ENCODE results near the gene KLRK1.
"Not testable (repeated sequence)": the region's sequence is repeated elsewhere in the genome, so short reads cannot be mapped to it uniquely, and the experiment has no call there.

Gene KLRK1

DNA sequence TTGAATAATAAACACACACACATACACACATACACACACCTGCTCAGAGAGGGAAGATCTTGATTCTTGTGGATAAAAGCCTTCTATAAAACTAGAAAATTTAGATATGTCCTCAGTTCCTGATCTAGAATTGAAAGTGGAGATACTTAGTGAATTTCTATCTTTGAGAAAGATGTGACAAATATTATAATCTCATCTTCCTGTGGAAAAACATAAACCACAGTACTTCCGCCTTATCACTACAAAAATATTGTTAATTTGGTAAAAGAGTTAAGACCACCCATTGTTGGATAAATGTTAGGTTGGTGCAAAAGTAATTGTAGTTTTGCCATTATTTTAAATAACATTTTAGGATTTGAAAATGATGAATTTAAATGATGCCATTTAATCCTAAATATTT, at the start of gene KLRK1:
Gene KLRK1, minus strand, starts transcription at position 138 of the 400 bp plus-strand sequence. CDS start 1,231 bp downstream, outside the sequence.
- no peak within 1 kb of the TSS for H3K4me3 ChIP-seq (ENCODE audit: low read length)
- H3K9ac ChIP-seq (ENCODE audit: low read length): no peak within 1 kb of the TSS
- no peaks in the 10 kb centered on the region for H3K27me3 ChIP-seq (ENCODE audit: control insufficient read depth, insufficient read depth, low read length)
- no peaks in the 10 kb centered on the region for H3K36me3 ChIP-seq (ENCODE audit: control insufficient read depth, insufficient read depth, low read length)
- no peaks in the 10 kb centered on the region for H3K9me3 ChIP-seq (ENCODE audit: control insufficient read depth, low read length)
- no peaks in the 10 kb centered on the region for H3K4me1 ChIP-seq (ENCODE audit: control insufficient read depth, insufficient read depth, low read length)

- H3K9ac ChIP-seq (ENCODE audit: low read length); H3K36me3 ChIP-seq (ENCODE audit: control insufficient read depth, insufficient read depth, low read length); H3K4me3 ChIP-seq (ENCODE audit: low read length); H3K27me3 ChIP-seq (ENCODE audit: control insufficient read depth, insufficient read depth, low read length); H3K9me3 ChIP-seq (ENCODE audit: control insufficient read depth, low read length); H3K4me1 ChIP-seq (ENCODE audit: control insufficient read depth, insufficient read depth, low read length): not testable (repeated sequence)
Observed at GRCh38 chr12:10437601-10438000, 47.8 kb upstream of the KLRK1 start.

- H3K4me3 ChIP-seq (ENCODE audit: low read length); H3K36me3 ChIP-seq (ENCODE audit: control insufficient read depth, insufficient read depth, low read length); H3K9ac ChIP-seq (ENCODE audit: low read length); H3K4me1 ChIP-seq (ENCODE audit: control insufficient read depth, insufficient read depth, low read length); H3K9me3 ChIP-seq (ENCODE audit: control insufficient read depth, low read length); H3K27me3 ChIP-seq (ENCODE audit: control insufficient read depth, insufficient read depth, low read length): not testable (repeated sequence)
Observed at GRCh38 chr12:10435816-10436215, 46.0 kb upstream of the KLRK1 start, which contains the start of gene KLRC2. TSS of gene KLRC2 (minus strand) at chr12:10436010. CDS start at chr12:10435986, 24 bp downstream.

DNA sequence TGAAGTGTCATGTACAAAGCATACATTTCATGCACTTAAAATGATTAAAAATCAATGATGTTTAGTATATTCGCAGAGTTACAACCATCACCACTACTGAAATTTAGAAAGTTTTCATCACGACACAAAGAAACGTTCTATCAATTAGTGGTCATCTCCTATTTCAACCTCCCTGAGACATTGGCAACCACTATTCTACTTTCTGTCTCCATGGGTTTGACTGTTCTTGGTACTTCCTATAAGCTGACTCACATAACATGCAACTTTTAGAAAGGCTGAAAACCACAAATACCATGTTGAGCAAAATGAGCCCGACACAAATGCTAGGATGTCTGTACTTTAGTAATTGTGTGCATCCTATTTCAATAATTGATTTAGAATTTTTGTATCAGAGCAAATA, 40.8 kb upstream of the KLRK1 start:
- H3K4me1 ChIP-seq (ENCODE audit: control insufficient read depth, insufficient read depth, low read length); H3K4me3 ChIP-seq (ENCODE audit: low read length); H3K27me3 ChIP-seq (ENCODE audit: control insufficient read depth, insufficient read depth, low read length); H3K36me3 ChIP-seq (ENCODE audit: control insufficient read depth, insufficient read depth, low read length); H3K9ac ChIP-seq (ENCODE audit: low read length); H3K9me3 ChIP-seq (ENCODE audit: control insufficient read depth, low read length): not testable (repeated sequence)

DNA sequence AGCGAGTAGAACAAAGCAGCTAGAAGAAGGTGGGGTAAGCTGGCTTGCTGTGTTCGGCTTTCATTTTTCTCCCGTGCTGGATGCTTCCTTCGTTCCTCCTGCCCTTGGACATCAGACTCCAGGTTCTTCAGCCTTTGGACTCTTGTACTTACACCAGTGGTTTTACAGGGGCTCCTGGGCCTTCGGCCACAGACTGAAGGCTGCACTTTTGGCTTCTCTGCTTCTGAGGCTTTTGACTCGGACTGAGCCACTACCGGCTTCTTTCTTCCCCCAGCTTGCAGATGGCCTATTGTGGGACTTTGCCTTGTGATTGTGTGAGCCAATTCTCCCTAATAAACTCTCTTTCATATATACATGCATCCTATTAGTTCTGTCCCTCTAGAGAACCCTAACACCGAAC, 36.1 kb upstream of the KLRK1 start:
- H3K27me3 ChIP-seq (ENCODE audit: control insufficient read depth, insufficient read depth, low read length); H3K9me3 ChIP-seq (ENCODE audit: control insufficient read depth, low read length); H3K4me1 ChIP-seq (ENCODE audit: control insufficient read depth, insufficient read depth, low read length); H3K4me3 ChIP-seq (ENCODE audit: low read length); H3K36me3 ChIP-seq (ENCODE audit: control insufficient read depth, insufficient read depth, low read length); H3K9ac ChIP-seq (ENCODE audit: low read length): not testable (repeated sequence)

GRCh38 chr12:10424260-10424899, 34.5 kb upstream of the KLRK1 start:
- not testable (repeated sequence) for H3K36me3 ChIP-seq (ENCODE audit: control insufficient read depth, insufficient read depth, low read length); H3K9me3 ChIP-seq (ENCODE audit: control insufficient read depth, low read length); H3K4me1 ChIP-seq (ENCODE audit: control insufficient read depth, insufficient read depth, low read length); H3K4me3 ChIP-seq (ENCODE audit: low read length); H3K27me3 ChIP-seq (ENCODE audit: control insufficient read depth, insufficient read depth, low read length); H3K9ac ChIP-seq (ENCODE audit: low read length)

DNA sequence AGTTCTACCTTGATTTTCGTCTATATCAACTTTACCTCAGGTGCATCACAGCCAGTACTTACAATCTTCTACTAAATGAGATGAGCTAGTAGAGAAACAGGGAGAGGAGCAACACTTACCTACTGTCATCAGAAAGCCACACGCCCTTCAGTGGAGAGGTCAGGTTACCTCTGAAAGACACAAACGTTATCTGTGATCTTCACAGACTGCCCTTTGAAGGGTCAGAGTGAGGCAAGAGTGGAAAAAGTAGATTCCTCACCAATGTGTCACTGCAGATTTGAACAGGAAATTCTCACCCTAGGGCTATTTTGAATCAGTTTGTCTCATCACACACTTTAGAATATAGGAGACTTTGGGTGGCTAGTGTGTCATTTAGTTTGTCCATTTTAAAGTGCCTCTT, 32.3 kb upstream of the KLRK1 start:
- not testable (repeated sequence) for H3K36me3 ChIP-seq (ENCODE audit: control insufficient read depth, insufficient read depth, low read length); H3K27me3 ChIP-seq (ENCODE audit: control insufficient read depth, insufficient read depth, low read length); H3K9ac ChIP-seq (ENCODE audit: low read length); H3K9me3 ChIP-seq (ENCODE audit: control insufficient read depth, low read length); H3K4me3 ChIP-seq (ENCODE audit: low read length); H3K4me1 ChIP-seq (ENCODE audit: control insufficient read depth, insufficient read depth, low read length)

GRCh38 chr12:10420334-10420733, 30.5 kb upstream of the KLRK1 start, which contains the start of gene KLRC3:
TSS of gene KLRC3 (minus strand) at chr12:10420595. CDS start at chr12:10420550, 45 bp downstream.
- not testable (repeated sequence) for H3K27me3 ChIP-seq (ENCODE audit: control insufficient read depth, insufficient read depth, low read length); H3K4me1 ChIP-seq (ENCODE audit: control insufficient read depth, insufficient read depth, low read length); H3K4me3 ChIP-seq (ENCODE audit: low read length); H3K36me3 ChIP-seq (ENCODE audit: control insufficient read depth, insufficient read depth, low read length); H3K9ac ChIP-seq (ENCODE audit: low read length); H3K9me3 ChIP-seq (ENCODE audit: control insufficient read depth, low read length)

DNA sequence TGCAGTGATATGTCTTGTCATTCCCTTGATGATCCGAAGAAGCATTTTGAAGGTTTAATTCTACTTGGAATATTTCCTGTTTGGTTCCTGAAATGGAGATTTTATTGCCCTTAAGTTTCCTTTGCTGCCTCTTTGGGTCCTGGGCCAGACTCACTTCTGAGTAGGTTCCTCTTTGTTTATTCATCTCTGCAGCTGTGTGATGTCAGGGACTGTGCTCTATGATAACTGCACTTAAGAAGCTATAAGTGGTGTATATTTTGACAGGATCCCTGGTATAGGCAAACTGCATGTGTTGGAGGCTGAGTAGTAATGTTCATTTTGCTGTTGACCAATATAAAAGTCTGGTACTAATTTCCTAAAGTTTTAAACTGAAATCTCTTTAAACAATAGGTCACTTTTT, 19.6 kb upstream of the KLRK1 start, which contains the start of gene KLRC4:
Gene KLRC4, minus strand, starts transcription at position 366 of the 400 bp plus-strand sequence. Its CDS starts 182 bp downstream, at position 184.
- Histone ChIP-seq H3K36me3 (ENCODE audit: control insufficient read depth, insufficient read depth, low read length) (no peaks in the 10 kb centered on the region), H3K4me1 (ENCODE audit: control insufficient read depth, insufficient read depth, low read length) (no peaks in the 10 kb centered on the region), H3K9me3 (ENCODE audit: control insufficient read depth, low read length) (no peaks in the 10 kb centered on the region), H3K27me3 (ENCODE audit: control insufficient read depth, insufficient read depth, low read length) (no peaks in the 10 kb centered on the region), H3K4me3 (ENCODE audit: low read length) (no peak within 1 kb of the TSS), H3K9ac (ENCODE audit: low read length) (no peak within 1 kb of the TSS)

DNA sequence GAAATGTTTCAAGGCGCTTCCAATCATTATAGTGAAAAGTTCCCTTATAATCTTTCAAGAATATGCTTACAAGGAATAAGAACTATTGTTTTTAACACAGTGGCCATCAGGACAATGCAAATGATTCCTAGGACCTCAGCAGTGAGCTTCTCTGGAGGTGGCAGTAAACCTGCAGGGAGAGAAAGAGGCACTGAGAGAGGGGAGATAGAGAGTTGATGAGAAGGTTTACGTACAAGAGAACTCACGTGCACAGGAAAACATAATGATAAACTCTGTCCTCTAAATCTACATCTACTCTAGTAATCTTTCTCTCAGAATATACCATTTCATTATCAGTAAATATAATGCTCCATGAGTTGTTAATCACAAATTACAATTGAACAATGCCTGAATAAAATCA, 19.0 kb upstream of the KLRK1 start:
- no peaks in the 10 kb centered on the region for H3K4me1 ChIP-seq (ENCODE audit: control insufficient read depth, insufficient read depth, low read length)
- no peaks in the 10 kb centered on the region for H3K27me3 ChIP-seq (ENCODE audit: control insufficient read depth, insufficient read depth, low read length)
- no peaks in the 10 kb centered on the region for H3K36me3 ChIP-seq (ENCODE audit: control insufficient read depth, insufficient read depth, low read length)
- no peak overlapping the region for H3K9ac ChIP-seq (ENCODE audit: low read length)
- no peak overlapping the region for H3K4me3 ChIP-seq (ENCODE audit: low read length)
- H3K9me3 ChIP-seq (ENCODE audit: control insufficient read depth, low read length): no peaks in the 10 kb centered on the region

DNA sequence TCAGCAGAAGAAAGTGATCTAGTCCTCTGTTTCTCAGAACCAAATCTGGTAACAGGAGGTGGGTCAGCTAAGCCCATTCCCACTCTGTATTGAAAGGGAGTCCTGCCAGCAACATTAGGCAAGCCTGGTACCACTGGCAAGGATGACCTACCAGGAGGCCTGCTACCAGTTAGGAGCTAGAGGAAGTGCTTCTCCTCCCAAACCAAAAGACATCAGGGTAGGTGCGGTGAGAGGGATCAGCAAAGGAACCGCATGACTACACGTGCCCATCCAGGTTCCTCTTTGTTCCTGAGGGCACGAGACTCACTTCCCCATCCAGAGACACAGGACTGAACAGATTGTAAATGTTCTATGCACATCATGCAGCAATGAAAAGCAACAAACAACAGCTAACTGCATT, 16.9 kb upstream of the KLRK1 start:
- Histone ChIP-seq H3K27me3 (ENCODE audit: control insufficient read depth, insufficient read depth, low read length) (no peaks in the 10 kb centered on the region), H3K4me1 (ENCODE audit: control insufficient read depth, insufficient read depth, low read length) (no peaks in the 10 kb centered on the region), H3K9me3 (ENCODE audit: control insufficient read depth, low read length) (no peaks in the 10 kb centered on the region), H3K36me3 (ENCODE audit: control insufficient read depth, insufficient read depth, low read length) (no peaks in the 10 kb centered on the region), H3K4me3 (ENCODE audit: low read length) (no peak overlapping the region), H3K9ac (ENCODE audit: low read length) (no peak overlapping the region)

GRCh38 chr12:10405294-10405693, 15.5 kb upstream of the KLRK1 start:
- Histone ChIP-seq H3K27me3 (ENCODE audit: control insufficient read depth, insufficient read depth, low read length) (no peaks in the 10 kb centered on the region), H3K9me3 (ENCODE audit: control insufficient read depth, low read length) (no peaks in the 10 kb centered on the region), H3K36me3 (ENCODE audit: control insufficient read depth, insufficient read depth, low read length) (no peaks in the 10 kb centered on the region), H3K9ac (ENCODE audit: low read length) (no peak overlapping the region), H3K4me1 (ENCODE audit: control insufficient read depth, insufficient read depth, low read length) (no peaks in the 10 kb centered on the region), H3K4me3 (ENCODE audit: low read length) (no peak overlapping the region)

DNA sequence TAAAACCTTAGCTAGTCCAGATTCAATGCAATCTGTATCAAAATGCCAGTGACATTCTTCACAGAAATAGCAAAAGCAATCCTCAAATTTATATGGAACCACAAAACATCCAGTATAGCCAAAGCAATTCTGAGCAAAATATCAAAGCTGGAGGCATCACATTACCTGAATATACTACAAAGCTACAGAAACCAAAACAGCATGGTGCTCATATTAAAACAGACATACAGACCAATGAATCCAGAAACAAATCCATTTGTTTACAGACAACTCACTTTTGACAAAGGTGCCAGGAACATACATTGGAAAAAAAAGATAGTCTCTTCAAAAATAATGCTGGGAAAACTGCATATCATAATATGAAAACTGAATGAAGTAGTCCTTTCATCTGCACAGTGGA, 15.0 kb upstream of the KLRK1 start:
- Histone ChIP-seq H3K9ac (ENCODE audit: low read length) (no peak overlapping the region), H3K4me3 (ENCODE audit: low read length) (no peak overlapping the region), H3K9me3 (ENCODE audit: control insufficient read depth, low read length) (no peaks in the 10 kb centered on the region), H3K4me1 (ENCODE audit: control insufficient read depth, insufficient read depth, low read length) (no peaks in the 10 kb centered on the region), H3K27me3 (ENCODE audit: control insufficient read depth, insufficient read depth, low read length) (no peaks in the 10 kb centered on the region), H3K36me3 (ENCODE audit: control insufficient read depth, insufficient read depth, low read length) (no peaks in the 10 kb centered on the region)
